VCaP (cell line): ENCODE measurements around the gene TTLL8.

Experiments
- H3K27ac ChIP-seq: fragments of 450-650 bp; 2 replicates; pipeline ENCODE4 v1.5.1; 2017
- TF ChIP-seq, protein P1 (sequence below): fragments of 450-650 bp; conservative IDR thresholded peaks from 2 replicates; pipeline ENCODE4 v1.5.1; 2017; ENCODE audit warnings: mild to moderate bottlenecking, moderate library complexity

The TTLL8 gene

DNA sequence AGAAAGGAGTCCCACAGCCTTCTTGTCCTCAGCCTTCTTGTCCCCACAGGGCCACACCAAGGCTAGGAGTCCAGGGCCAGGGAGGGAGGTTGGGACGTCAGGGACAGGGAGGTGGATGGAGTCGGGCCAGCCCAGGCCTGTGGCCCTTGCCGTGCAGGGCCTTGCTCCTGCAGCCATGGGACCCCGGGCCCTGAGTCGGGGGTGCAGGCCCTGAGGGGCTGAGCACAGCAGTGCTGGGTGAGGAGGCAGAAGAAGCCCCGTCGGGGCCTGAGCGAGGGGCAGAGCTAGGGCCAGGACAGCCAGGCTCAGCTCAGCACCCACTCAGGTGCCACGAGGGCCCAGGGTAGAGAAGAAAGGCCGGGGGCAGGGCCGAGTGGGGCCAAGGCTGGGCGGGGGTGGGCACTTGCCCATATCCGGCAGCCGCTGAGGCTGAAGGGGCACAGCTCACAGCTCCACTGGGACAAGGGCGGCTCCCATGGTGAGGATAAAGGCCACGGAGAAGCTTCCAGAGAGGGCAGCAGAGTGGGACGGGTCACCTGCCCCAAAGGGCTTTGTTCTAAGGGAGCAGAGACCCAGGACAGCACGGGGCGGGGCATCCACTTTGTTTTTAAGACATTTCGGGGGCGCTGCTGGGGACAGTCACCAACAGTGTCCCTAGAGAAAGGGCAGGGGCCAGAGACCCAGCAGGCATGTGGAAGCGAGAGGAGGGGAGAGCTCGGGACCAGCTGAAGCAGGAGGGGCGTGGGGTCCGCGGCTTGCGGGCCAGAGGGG, 23.5 kb upstream of the TTLL8 start:
- no peak overlapping the region for H3K27ac ChIP-seq

DNA sequence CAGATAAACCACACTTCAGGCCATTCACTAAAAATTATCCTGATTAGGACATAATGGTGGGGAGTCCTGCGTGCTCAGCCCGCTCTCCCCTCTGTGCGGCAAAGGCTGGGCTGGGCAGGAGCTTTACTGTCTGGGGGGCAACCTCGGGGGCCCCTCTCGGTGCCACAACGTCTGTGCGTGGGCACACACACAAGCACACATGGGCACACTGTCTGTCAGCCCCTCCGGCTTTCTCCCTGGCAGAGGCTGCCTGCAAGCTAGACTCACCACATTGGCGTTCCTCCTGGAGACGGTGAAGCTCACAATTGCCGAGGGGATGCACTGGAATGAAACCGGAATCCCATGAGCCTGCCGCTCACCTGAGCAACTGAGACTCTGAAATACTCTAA, 22.0 kb upstream of the TTLL8 start:
- TF ChIP-seq, protein P1, sequence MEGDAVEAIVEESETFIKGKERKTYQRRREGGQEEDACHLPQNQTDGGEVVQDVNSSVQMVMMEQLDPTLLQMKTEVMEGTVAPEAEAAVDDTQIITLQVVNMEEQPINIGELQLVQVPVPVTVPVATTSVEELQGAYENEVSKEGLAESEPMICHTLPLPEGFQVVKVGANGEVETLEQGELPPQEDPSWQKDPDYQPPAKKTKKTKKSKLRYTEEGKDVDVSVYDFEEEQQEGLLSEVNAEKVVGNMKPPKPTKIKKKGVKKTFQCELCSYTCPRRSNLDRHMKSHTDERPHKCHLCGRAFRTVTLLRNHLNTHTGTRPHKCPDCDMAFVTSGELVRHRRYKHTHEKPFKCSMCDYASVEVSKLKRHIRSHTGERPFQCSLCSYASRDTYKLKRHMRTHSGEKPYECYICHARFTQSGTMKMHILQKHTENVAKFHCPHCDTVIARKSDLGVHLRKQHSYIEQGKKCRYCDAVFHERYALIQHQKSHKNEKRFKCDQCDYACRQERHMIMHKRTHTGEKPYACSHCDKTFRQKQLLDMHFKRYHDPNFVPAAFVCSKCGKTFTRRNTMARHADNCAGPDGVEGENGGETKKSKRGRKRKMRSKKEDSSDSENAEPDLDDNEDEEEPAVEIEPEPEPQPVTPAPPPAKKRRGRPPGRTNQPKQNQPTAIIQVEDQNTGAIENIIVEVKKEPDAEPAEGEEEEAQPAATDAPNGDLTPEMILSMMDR = no peak
- H3K27ac ChIP-seq = no peak overlapping the region

More for the DNA sequence above, 23.5 kb upstream of the TTLL8 start:
- TF ChIP-seq, protein P1 = no peak

DNA sequence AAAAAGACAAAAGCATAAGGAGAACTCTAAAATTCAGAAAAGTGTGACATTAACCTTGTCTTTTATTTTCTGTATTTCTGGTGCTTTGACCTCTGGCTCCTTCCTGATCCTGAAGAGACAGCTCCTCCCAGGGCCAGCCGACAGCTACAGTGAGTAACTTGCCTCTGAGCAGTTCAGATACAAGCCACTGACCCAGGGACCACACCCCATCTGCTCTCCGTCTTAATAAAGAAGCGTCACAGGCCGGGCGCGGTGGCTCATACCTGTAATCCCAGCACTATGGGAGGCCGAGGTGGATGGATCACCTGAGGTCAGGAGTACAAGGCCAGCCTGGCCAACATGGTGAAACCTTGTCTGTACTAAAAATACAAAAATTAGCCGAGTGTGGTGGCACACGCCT, 20.7 kb upstream of the TTLL8 start:
- TF ChIP-seq, protein P1 = no peak
- no peak overlapping the region for H3K27ac ChIP-seq

DNA sequence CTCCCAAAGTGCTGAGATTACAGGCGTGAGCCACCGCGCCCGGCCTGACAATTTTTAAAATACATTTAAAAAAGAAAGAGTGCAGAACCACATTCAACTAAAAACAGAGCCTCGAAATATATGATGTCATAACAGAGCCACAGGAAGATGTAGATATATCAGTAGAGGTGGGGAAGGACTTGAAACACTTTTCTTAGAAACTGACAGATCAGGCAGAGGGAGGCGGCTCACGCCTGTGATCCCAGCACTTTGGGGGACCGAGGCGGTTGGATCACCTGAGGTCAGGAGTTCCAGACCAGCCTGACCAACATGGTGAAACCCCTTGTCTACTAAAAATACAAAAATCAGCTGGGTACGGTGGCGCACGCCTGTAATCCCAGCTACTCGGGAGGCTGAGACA, 20.1 kb upstream of the TTLL8 start:
- TF ChIP-seq, protein P1 = no peak
- no peak overlapping the region for H3K27ac ChIP-seq

DNA sequence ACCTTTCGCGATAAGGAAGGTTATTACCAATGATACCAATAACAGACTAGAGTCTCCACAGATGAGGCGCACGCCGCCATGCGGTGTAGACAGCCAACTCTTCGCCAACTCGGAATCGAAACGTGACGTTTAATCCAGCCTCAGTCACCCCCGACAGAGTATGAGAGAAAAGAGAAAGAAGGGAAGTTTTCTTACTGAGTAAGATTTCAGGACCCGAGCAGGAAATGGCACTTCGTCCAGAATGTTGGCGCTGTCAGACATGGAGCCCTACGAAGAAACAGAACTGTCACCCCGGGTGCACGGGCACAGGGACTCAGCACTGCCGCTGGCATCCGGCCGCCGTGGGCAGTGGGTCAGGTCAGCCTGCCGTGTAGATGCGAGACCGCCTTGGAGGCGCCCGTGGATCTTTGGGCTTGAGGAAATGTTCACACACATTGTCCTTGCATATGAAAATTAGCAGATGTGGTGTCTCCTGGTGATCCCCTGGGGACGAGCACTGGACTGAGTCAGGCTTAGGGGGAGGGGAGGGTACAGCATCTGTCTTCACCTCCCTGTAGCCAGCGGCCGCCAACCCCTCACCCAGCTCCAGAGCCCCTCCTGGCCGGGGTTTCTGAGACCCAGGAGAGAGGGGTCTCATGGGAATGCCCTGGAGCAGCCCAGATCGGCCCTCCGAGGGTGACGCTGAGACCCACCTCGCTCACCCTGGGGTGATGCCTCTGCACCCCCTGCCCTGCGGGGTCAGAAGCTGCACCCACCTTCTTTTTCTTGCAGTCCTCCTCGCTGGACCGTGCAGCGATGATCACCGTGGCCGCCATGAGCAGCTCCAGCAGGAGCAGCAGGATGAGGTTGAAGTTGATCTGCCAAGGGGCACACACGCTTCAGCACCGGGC, 18.8 kb upstream of the TTLL8 start:
- TF ChIP-seq, protein P1 = no peak
- no peak overlapping the region for H3K27ac ChIP-seq

DNA sequence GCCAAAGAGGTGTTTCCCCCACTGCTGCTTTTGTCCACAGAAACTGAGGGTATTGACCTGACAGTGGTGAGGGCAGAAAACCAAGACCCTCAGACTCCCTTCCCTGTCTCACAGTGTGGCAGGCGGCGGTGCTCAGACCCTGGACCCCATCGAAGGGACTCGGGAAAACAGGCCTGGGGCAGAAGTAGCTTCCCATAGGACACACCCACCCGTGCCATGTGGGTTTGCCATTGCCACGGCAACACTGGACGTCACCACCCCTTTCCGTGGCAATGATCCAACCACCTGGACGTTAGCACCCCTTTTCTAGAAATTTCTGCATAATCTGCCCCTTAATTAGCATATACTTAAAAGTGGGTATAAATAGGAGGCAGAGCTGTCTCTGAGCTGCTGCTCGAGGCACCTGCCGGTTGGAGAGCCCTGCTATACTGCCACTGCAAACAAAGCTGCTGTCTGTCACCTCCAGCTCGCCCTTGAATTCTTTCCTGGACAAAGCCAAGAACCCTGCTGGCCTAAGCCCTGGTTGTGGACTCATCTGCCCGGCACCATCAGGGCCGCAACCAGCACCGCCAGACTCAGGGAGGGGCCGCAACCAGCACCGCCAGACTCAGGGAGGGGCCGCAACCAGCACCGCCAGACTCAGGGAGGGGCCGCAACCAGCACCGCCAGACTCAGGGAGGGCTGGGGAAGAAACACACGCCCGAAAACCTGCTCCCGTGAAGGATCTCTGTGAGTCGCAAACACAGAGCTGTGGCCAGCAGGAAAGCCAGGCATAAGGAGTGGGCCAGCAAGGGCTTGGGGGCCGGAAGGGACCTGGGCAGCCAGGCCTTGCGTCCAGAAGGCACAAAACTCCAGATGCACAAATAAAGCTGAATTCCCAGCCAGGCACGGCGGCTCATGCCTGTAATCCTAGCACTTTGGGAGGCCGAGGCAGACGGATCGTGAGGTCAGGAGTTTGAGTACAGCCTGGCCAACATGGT, 16.7 kb upstream of the TTLL8 start:
- no peak overlapping the region for H3K27ac ChIP-seq
- TF ChIP-seq, protein P1 = no peak
